IPS-18a (cell line): Measurements from ENCODE around the gene ZNF460.
A peak's percentile ranks its signal among the peaks of the same experiment; 100 is the strongest.

Source experiments
- H3K27ac ChIP-seq: one replicate; pipeline ENCODE4 v1.5.1; 2013; ENCODE audit warnings: low read length
- H3K27me3 ChIP-seq: one replicate; pipeline ENCODE4 v1.6.1; 2013; ENCODE audit warnings: mild to moderate bottlenecking, low read length; ENCODE audit not compliant: control insufficient read depth, insufficient read depth
- H3K36me3 ChIP-seq: one replicate; pipeline ENCODE4 v1.6.1; 2013; ENCODE audit warnings: low read depth, low read length; ENCODE audit not compliant: control insufficient read depth
- H3K4me1 ChIP-seq: one replicate; pipeline ENCODE4 v1.6.1; 2013; ENCODE audit warnings: low read depth, low read length; ENCODE audit not compliant: control insufficient read depth
- H3K4me3 ChIP-seq: one replicate; pipeline ENCODE4 v1.5.1; 2013; ENCODE audit warnings: low read length
- H3K9ac ChIP-seq: one replicate; pipeline ENCODE4 v1.6.1; 2013; ENCODE audit warnings: mild to moderate bottlenecking, low read length, moderate library complexity
- H3K9me3 ChIP-seq: one replicate; pipeline ENCODE4 v1.6.1; 2013; ENCODE audit warnings: low read depth, low read length; ENCODE audit not compliant: control insufficient read depth

The ZNF460 gene

DNA sequence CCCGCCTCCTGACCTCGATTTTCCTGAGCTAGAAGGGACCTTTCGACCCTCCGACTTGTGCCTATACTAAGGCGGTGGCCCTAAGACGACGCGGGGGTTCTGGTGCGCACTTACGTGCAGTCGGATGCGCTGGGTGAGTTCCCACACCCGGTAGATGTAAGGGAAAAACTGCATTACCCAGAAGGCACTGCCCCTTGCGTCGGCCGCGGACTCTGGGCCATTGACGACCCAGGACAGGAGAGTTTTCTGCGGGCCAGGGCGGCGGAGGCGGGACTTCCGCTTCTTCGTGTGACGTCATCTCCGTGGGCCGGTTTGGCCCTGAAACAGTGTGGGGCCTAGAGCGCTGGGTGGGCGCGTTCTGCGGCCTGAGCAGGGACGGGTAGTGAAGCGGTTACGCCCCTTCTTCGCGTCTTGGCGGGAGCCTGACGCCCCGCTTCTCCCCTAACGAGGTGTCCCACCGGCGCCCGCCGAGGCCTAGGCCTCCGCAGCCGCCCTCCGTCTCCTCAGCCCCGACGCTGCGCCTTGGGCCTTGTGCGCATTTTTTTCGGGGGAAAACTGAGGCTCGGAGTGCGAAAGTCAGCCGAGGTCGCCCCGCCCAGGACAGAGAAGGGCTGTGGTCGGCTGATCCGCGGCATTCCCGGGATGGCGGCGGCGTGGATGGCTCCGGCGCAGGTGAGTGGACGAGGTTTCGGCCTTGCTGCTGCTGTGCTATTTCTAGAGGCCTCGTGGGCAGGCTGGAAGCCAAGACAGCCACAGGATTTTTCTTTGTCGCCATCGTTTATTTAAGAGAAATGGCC lies at the start of gene ZNF460:
TSS of gene ZNF460 (plus strand) at position 321 of the 797 bp plus-strand sequence. CDS start at position 643, 322 bp downstream.
- H3K27me3 ChIP-seq: no peaks in the 10 kb centered on the region
- H3K9ac ChIP-seq: peak within 1 kb of the TSS; percentile 100
- H3K4me3 ChIP-seq: peak within 1 kb of the TSS; percentile 100
- H3K9me3 ChIP-seq: no peaks in the 10 kb centered on the region
- peaks cover 25% of the 10 kb centered on the region for H3K36me3 ChIP-seq
- peaks cover 10% of the 10 kb centered on the region for H3K4me1 ChIP-seq
- peak within 1 kb of the TSS; percentile 100 for H3K27ac ChIP-seq

DNA sequence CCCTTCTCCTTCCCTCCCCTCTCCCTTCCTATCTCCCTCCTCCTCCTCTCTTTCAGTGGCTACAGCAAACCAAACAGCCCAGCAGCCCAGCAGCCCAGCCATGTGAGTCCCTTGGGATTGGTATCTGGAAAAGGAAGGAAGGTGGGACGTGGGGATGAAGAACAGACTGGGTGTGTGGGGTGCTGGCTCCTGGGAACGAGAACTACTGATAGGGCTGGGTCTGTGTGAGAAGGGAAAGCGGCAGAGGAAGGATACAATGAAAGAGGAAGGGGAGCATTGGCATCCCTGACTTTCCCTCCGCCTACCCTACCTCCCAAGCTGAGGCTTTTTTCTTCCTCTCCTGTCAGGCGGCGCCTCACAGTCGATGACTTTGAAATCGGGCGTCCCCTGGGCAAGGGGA lies 48.6 kb upstream of the ZNF460 start:
- Histone ChIP-seq H3K27ac (no peak overlapping the region), H3K4me1 (no peaks in the 10 kb centered on the region), H3K4me3 (peak overlapping the region; percentile 34), H3K27me3 (no peaks in the 10 kb centered on the region), H3K9ac (no peak overlapping the region), H3K36me3 (no peaks in the 10 kb centered on the region), H3K9me3 (no peaks in the 10 kb centered on the region)

DNA sequence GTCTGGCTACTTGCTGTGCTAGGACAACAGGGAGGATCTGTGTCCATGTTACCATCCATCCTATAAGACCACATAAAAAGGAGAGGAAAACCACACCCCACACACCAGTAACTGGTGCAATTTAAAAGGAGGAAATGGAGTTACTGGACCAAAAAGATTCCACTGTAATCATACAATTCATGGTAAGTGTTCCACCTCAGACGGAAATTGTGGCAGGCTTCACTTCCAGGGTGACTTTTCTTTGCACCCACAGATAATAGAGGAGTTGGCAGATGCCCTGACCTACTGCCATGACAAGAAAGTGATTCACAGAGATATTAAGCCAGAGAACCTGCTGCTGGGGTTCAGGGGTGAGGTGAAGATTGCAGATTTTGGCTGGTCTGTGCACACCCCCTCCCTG lies 47.1 kb upstream of the ZNF460 start:
- H3K36me3 ChIP-seq: no peaks in the 10 kb centered on the region
- no peak overlapping the region for H3K27ac ChIP-seq
- no peak overlapping the region for H3K9ac ChIP-seq
- H3K9me3 ChIP-seq: no peaks in the 10 kb centered on the region
- no peaks in the 10 kb centered on the region for H3K27me3 ChIP-seq
- no peak overlapping the region for H3K4me3 ChIP-seq
- no peaks in the 10 kb centered on the region for H3K4me1 ChIP-seq

DNA sequence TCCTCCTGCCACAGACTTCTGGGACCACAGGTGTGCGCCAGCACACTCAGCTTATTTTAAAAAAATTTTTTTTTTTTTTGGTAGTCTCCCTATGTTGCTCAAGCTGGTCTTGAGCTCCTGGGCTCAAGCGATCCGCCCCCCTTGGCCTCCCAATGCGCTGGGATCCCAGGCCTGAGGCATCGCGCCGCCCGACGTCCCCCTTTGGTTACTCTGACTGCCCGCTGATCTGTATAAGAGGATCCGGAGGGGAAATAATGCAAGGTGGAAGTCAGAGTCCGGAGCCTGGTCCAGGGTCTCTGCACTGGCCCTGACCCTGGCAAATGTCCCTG lies 40.3 kb upstream of the ZNF460 start:
- Histone ChIP-seq H3K4me1 (no peaks in the 10 kb centered on the region), H3K27me3 (no peaks in the 10 kb centered on the region), H3K9me3 (no peaks in the 10 kb centered on the region), H3K9ac (peak overlapping the region; percentile 76), H3K36me3 (peaks cover 6% of the 10 kb centered on the region), H3K27ac (peak overlapping the region; percentile 79), H3K4me3 (peak overlapping the region; percentile 89)

DNA sequence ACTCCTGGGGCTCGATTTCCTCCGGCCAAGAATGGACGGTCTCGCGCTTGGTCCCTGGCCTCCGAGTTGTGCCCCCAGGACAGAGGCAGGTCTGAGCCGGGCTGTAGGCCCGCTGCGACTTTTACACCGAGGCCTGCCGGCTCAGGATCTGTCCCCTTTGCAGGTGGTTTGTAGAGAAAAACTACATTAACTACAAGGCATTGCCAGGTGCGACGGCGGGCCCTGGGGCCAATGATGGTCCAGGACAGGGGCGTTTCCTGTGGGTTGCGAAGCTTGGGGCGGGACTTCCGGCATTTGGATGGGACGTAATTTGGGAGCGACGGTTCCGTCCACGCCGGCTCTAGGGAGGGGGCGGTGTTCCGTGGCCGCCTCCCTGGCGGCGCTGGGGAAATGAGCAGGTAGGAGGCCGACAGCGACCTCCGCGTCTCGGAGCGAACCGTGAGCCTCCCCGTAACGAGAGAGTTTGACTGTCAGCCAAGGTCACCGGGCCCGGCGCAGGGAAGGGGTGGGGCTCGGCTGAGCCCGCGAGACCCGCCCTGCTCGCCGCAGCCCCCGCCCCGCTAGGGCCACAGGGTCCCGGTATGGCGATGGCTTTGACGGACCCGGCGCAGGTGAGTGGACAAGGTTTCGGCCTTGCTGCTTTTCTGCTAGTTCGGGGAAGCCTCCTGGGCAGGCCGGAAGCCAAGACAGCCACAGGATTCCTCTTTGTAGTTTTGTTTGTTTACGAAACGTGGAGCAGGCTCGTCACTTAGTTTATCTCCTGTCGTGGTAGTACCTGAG lies 39.8 kb upstream of the ZNF460 start, which contains the start of gene ZNF805:
TSS of gene ZNF805 (plus strand) at position 322 of the 780 bp plus-strand sequence. CDS start at position 582, 260 bp downstream.
- H3K27me3 ChIP-seq: no peaks in the 10 kb centered on the region
- no peaks in the 10 kb centered on the region for H3K9me3 ChIP-seq
- H3K9ac ChIP-seq: peak within 1 kb of the TSS; percentile 76
- peak within 1 kb of the TSS; percentile 89 for H3K4me3 ChIP-seq
- peaks cover 8% of the 10 kb centered on the region for H3K36me3 ChIP-seq
- no peaks in the 10 kb centered on the region for H3K4me1 ChIP-seq
- H3K27ac ChIP-seq: peak within 1 kb of the TSS; percentile 79

DNA sequence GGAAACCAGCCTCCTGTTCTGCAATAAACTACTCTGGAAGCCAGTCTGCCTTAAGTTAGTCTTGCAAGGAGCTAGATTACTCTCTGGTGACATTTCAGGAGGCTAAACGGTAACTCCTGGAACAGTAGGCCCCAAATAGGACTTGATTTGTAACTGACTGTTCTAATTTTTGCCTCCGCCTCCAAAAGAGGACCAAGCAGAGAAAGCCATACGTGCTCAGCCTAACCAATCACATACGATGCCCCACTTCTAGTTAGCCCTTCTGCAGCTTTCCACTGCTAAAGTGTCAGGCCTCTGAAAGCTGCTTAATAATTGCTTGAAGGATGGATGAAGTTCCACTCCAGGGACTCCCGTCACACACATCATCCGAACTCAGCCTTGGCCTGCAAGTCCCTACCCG lies 39.1 kb upstream of the ZNF460 start:
- Histone ChIP-seq H3K4me3 (peak overlapping the region; percentile 89), H3K27ac (no peak overlapping the region), H3K36me3 (peaks cover 11% of the 10 kb centered on the region), H3K4me1 (no peaks in the 10 kb centered on the region), H3K9me3 (no peaks in the 10 kb centered on the region), H3K9ac (peak overlapping the region; percentile 76), H3K27me3 (no peaks in the 10 kb centered on the region)

DNA sequence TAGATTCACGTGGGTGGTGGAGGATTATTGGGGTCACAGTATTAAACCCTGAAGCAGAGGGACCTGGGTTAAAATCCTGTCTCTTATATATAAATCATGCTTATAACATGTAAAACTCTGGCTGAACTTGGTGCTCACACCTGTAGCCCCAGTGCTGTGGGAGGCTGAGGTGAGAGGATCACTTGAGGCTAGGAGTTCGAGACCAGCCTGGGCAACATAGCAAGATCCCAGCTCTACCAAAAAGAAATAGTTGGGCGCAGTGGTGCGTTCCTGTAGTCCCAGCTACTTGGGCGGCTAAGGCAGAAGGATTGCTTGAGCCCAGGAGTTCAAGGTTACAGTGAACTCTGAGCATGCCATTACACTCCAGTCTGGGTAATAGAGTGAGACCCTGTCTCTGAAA lies 37.5 kb upstream of the ZNF460 start:
- Histone ChIP-seq H3K4me3 (no peak overlapping the region), H3K4me1 (no peaks in the 10 kb centered on the region), H3K27ac (no peak overlapping the region), H3K27me3 (no peaks in the 10 kb centered on the region), H3K36me3 (peaks cover 16% of the 10 kb centered on the region), H3K9ac (no peak overlapping the region), H3K9me3 (no peaks in the 10 kb centered on the region)

DNA sequence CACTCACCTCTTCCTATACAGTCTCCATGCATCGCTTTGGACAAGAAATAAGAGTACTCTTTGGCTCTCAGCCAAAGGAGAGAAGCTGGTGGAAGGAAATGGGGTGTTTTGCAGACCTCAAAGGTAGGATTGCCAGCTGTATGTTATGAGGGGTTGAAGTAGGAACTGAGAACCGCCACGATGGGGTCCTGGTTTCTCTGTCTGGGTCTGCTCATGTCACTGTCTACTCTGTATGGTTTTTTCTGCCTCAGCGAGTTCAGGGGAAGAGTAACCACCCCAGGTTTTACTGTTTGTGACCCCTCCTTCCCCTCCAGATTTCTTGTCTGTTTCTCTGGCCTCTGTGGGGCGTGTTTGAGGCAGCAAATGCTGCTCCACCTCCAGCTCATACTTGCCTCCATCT lies 35.8 kb upstream of the ZNF460 start:
- Histone ChIP-seq H3K4me1 (no peaks in the 10 kb centered on the region), H3K9me3 (no peaks in the 10 kb centered on the region), H3K36me3 (peaks cover 23% of the 10 kb centered on the region), H3K9ac (no peak overlapping the region), H3K27me3 (no peaks in the 10 kb centered on the region), H3K4me3 (no peak overlapping the region), H3K27ac (no peak overlapping the region)

DNA sequence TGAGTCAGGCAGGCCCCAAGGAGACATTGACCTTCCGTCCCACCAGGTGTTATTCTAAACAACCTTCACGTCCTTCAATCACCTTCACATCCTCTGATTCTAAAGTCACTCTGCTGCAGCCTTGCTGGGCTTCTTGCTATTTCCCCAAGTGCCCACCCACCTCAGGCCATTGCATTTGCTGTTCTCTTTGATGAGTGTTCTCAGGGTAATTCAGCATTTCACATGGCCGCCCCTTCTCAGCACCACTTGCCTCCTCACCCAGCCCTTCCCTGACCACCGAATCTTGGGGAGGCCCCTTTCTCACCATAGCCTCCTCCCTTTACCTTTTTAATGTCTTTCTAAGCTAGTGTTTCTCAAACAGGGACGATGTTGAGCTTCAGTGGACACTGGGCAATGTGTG lies 35.2 kb upstream of the ZNF460 start:
- Histone ChIP-seq H3K4me3 (no peak overlapping the region), H3K27me3 (no peaks in the 10 kb centered on the region), H3K9ac (no peak overlapping the region), H3K9me3 (no peaks in the 10 kb centered on the region), H3K27ac (no peak overlapping the region), H3K36me3 (peaks cover 23% of the 10 kb centered on the region), H3K4me1 (no peaks in the 10 kb centered on the region)

DNA sequence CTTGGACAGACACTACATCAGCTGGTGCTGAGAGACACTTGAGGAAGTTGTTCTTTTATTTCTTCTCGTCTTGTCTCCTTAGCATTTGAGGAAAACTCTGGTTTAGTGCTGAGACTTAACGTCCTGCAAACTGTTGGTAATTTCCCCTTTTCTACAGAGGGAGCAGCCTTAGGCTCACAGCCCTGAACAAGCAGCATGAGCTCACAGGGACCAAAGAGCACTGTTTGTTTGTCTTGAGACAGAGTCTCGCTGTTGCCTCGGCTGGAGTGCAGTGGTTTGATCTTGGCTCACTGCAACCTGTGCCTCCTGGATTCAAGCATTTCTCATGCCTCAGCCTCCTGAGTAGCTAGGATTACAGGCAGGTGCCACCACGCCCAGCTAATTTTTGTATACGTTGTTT lies 34.3 kb upstream of the ZNF460 start:
- peaks cover 29% of the 10 kb centered on the region for H3K36me3 ChIP-seq

DNA sequence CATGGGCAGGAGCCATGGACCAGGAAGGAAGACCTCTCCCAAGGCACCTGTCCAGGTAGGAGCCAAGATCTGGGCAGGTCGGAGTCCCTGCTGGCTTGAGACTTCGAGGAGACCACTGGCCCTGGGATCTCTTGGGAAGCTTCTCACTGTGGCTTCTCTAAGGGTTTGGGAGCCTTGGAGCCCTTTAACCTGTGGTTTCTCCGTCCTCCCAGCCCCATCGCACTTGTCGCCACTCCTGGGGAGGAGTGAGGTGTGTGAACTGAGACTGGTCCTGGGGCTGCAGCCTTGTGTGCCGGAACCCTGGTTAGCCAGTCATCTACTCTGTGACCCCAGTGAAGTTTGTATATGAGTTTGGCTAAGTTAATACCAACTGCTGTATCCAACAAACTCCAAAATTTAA lies 31.6 kb upstream of the ZNF460 start:
- no peak overlapping the region for H3K9ac ChIP-seq
- no peaks in the 10 kb centered on the region for H3K27me3 ChIP-seq
- H3K4me3 ChIP-seq: no peak overlapping the region
- H3K4me1 ChIP-seq: no peaks in the 10 kb centered on the region
- H3K9me3 ChIP-seq: no peaks in the 10 kb centered on the region
- H3K27ac ChIP-seq: no peak overlapping the region
- peaks cover 51% of the 10 kb centered on the region for H3K36me3 ChIP-seq

More for the DNA sequence above, 34.3 kb upstream of the ZNF460 start:
- Histone ChIP-seq H3K4me1 (no peaks in the 10 kb centered on the region), H3K27ac (no peak overlapping the region), H3K4me3 (no peak overlapping the region), H3K9ac (no peak overlapping the region), H3K27me3 (no peaks in the 10 kb centered on the region), H3K9me3 (no peaks in the 10 kb centered on the region)
